ENCODE measurements around the gene MAEA. TPM values are rescaled to one million over a fixed set of nuclear protein-coding genes. Genes with fewer than 3 reads are reported as not detected.

Gene MAEA
- total RNA-seq, 5 donors from 2014 or later (not counting 1 experiment from before 2014, with no cell fraction given), result 62.3 to 114 (median 87.2) TPM

DNA sequence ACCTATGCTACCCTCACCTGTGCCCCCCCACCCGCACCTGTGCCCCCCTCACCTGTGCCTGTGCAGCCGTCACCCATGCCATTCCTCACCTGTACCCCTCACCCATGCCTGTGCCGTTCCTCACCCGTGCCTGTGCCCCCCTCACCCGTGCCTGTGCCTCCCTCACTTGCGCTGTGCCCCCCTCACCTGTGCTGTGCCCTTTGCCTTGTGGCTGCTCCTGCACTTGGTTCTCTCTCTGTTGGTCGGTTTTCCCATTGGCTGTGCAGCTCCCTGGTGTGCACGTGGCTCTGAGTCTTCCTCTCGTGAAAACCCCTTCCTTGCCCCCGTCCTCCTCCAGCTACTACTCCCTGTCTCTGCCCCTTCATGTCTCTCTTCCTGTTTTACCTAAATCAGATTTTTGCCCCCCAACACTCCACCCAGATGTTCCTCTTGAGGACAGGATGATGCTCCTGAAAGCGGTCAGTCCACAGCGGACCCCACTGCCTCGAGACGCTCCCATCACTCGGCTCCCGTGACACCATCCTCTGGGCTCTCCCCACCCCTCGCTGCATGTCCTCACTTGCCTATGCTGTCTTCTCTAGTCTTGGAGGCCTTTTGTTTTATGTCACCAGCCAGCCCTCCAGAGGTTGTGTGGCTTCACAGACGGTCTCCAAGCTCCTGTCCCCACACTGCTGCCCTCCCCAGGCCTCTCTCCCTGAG is 6.8 kb downstream of the MAEA start:
- Histone ChIP-seq H3K9me3 (no peaks in the 10 kb centered on the region), H3K27ac (ENCODE audit: low read length) (no peak overlapping the region), H3K36me3 (ENCODE audit: control insufficient read depth in 2 of 2, extremely low read depth in 1 of 2, insufficient read depth in 1 of 2, low read length in 1 of 2) (peaks cover 7 to 49% of the 10 kb centered on the region in 2 donors), H3K27me3 (replicated peaks in 1 of 2; ENCODE audit: control insufficient read depth in 2 of 2, extremely low read depth in 1 of 2, insufficient read depth in 2 of 2, low read length in 1 of 2) (no peaks in the 10 kb centered on the region), H3K4me1 (ENCODE audit: control insufficient read depth in 1 of 2, extremely low read depth in 1 of 2, insufficient read depth in 2 of 2, low read length in 2 of 2) (peaks cover 10 to 57% of the 10 kb centered on the region in 2 experiments), H3K4me3 (ENCODE audit: control insufficient read depth in 1 of 2, extremely low read depth in 1 of 2, low read length in 1 of 2) (no peak overlapping the region)
- Mint-ChIP-seq H3K9me3 (no peaks in the 10 kb centered on the region), H3K4me3 (peak overlapping the region in 1 of 3 donors; percentile 34), H3K27ac (peak overlapping the region in 1 of 2 donors; percentile 65), H3K36me3 (peaks cover 24% of the 10 kb centered on the region), H3K4me1 (peaks cover 46 to 81% (median 71%) of the 10 kb centered on the region in 3 donors), H3K27me3 (no peaks in the 10 kb centered on the region)
- no peak for ATAC-seq (replicated peaks in 1 of 4)
- 89% methylated on average over 13 of the region's 18 CpGs for WGBS (ENCODE audit: insufficient coverage)
- CTCF ChIA-PET, result no interaction called here
- DNase-seq, result no peak
- POLR2A ChIA-PET, result no interaction called here

GRCh38 chr4:1297023-1297395 is 7.3 kb downstream of the MAEA start:
- Mint-ChIP-seq H3K9me3 (no peaks in the 10 kb centered on the region), H3K27me3 (no peaks in the 10 kb centered on the region), H3K4me3 (peak overlapping the region in 1 of 3 donors; percentile 34), H3K27ac (peak overlapping the region in 1 of 2 donors; percentile 65), H3K36me3 (peaks cover 24% of the 10 kb centered on the region), H3K4me1 (peaks cover 46 to 81% (median 71%) of the 10 kb centered on the region in 3 donors)
- H3K27ac ChIP-seq (ENCODE audit: low read length), result no peak overlapping the region
- DNase-seq (no peak), ATAC-seq (replicated peaks in 1 of 4) (no peak)
- CTCF ChIA-PET, result no interaction called here
- WGBS (ENCODE audit: insufficient coverage), result 82% methylated on average over 12 of the region's 22 CpGs
- peaks cover 6 to 49% of the 10 kb centered on the region in 2 donors for H3K36me3 ChIP-seq (ENCODE audit: control insufficient read depth in 2 of 2, extremely low read depth in 1 of 2, insufficient read depth in 1 of 2, low read length in 1 of 2)
- peaks cover 4 to 55% of the 10 kb centered on the region in 2 experiments for H3K4me1 ChIP-seq (ENCODE audit: control insufficient read depth in 1 of 2, extremely low read depth in 1 of 2, insufficient read depth in 2 of 2, low read length in 2 of 2)
- H3K27me3 ChIP-seq (replicated peaks in 1 of 2; ENCODE audit: control insufficient read depth in 2 of 2, extremely low read depth in 1 of 2, insufficient read depth in 2 of 2, low read length in 1 of 2), result no peaks in the 10 kb centered on the region
- H3K9me3 ChIP-seq, result no peaks in the 10 kb centered on the region
- no peak overlapping the region for H3K4me3 ChIP-seq (ENCODE audit: control insufficient read depth in 1 of 2, extremely low read depth in 1 of 2, low read length in 1 of 2)
- POLR2A ChIA-PET, result no interaction called here

- H3K4me1 Mint-ChIP-seq, result peaks cover 42 to 76% (median 66%) of the 10 kb centered on the region in 3 donors
- no peaks in the 10 kb centered on the region for H3K27me3 Mint-ChIP-seq
- no peak overlapping the region for H3K4me3 ChIP-seq (ENCODE audit: control insufficient read depth in 1 of 2, extremely low read depth in 1 of 2, low read length in 1 of 2)
- ATAC-seq (replicated peaks in 1 of 4), result peak in 2 of 4 experiments; percentile 34 to 37
- peaks cover 3 to 49% of the 10 kb centered on the region in 2 donors for H3K36me3 ChIP-seq (ENCODE audit: control insufficient read depth in 2 of 2, extremely low read depth in 1 of 2, insufficient read depth in 1 of 2, low read length in 1 of 2)
- H3K36me3 Mint-ChIP-seq, result peaks cover 24% of the 10 kb centered on the region
- H3K27me3 ChIP-seq (replicated peaks in 1 of 2; ENCODE audit: control insufficient read depth in 2 of 2, extremely low read depth in 1 of 2, insufficient read depth in 2 of 2, low read length in 1 of 2), result no peaks in the 10 kb centered on the region
- H3K4me1 ChIP-seq (ENCODE audit: control insufficient read depth in 1 of 2, extremely low read depth in 1 of 2, insufficient read depth in 2 of 2, low read length in 2 of 2), result peaks cover 4 to 48% of the 10 kb centered on the region in 2 experiments
- H3K27ac Mint-ChIP-seq, result peak overlapping the region; percentile 23 to 44
- H3K9me3 ChIP-seq, result no peaks in the 10 kb centered on the region
- WGBS (ENCODE audit: insufficient coverage), result 92% methylated on average over 29 of the region's 32 CpGs
- ChIA-PET CTCF (no interaction called here), POLR2A (no interaction called here)
- H3K27ac ChIP-seq (ENCODE audit: low read length), result no peak overlapping the region
- H3K4me3 Mint-ChIP-seq, result no peak overlapping the region
- no peaks in the 10 kb centered on the region for H3K9me3 Mint-ChIP-seq
- DNase-seq, result peak in 6 of 35 experiments; percentile 10 to 39 (median 19)
These were observed 8.0 kb downstream of the MAEA start for GRCh38 chr4:1297456-1298325.

DNA sequence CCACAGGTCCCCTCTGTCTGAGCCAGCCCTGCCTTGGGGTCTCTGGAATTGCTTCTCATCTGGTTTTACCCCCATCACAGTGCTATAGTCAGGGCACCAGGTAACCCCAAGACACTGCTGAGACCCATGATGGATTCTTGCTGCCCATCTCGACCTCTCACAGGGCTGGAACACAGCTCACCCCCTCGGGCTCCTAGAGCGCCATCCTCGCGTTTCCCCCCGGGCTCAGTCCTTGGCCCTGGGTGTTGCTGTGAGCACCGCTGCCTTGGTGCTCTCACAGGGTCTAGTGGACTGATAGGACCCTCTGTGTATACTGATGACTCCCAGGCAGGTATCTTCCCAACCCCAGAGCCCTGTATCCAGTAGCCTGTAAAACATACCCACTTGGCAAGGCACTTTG is 8.8 kb downstream of the MAEA start:
- Histone ChIP-seq H3K9me3 (no peaks in the 10 kb centered on the region), H3K36me3 (ENCODE audit: control insufficient read depth in 2 of 2, extremely low read depth in 1 of 2, insufficient read depth in 1 of 2, low read length in 1 of 2) (peaks cover 3 to 51% of the 10 kb centered on the region in 2 donors), H3K4me3 (ENCODE audit: control insufficient read depth in 1 of 2, extremely low read depth in 1 of 2, low read length in 1 of 2) (no peak overlapping the region), H3K27me3 (replicated peaks in 1 of 2; ENCODE audit: control insufficient read depth in 2 of 2, extremely low read depth in 1 of 2, insufficient read depth in 2 of 2, low read length in 1 of 2) (no peaks in the 10 kb centered on the region), H3K4me1 (ENCODE audit: control insufficient read depth in 1 of 2, extremely low read depth in 1 of 2, insufficient read depth in 2 of 2, low read length in 2 of 2) (peaks cover 1 to 44% of the 10 kb centered on the region in 2 experiments), H3K27ac (ENCODE audit: low read length) (no peak overlapping the region)
- ATAC-seq (replicated peaks in 1 of 4) (no peak), DNase-seq (no peak)
- H3K4me3 Mint-ChIP-seq, result no peak overlapping the region
- ChIA-PET POLR2A (no interaction called here), CTCF (no interaction called here)
- H3K27ac Mint-ChIP-seq, result no peak overlapping the region
- H3K36me3 Mint-ChIP-seq, result peaks cover 24% of the 10 kb centered on the region
- 92% methylated on average over 7 of the region's 7 CpGs for WGBS (ENCODE audit: insufficient coverage)
- no peaks in the 10 kb centered on the region for H3K9me3 Mint-ChIP-seq
- peaks cover 40 to 73% (median 63%) of the 10 kb centered on the region in 3 donors for H3K4me1 Mint-ChIP-seq
- no peaks in the 10 kb centered on the region for H3K27me3 Mint-ChIP-seq

GRCh38 chr4:1299301-1299860 is 9.7 kb downstream of the MAEA start:
- CTCF ChIA-PET, result no interaction called here
- Mint-ChIP-seq H3K9me3 (no peaks in the 10 kb centered on the region), H3K27me3 (no peaks in the 10 kb centered on the region), H3K4me1 (peaks cover 40 to 64% (median 56%) of the 10 kb centered on the region in 3 donors), H3K36me3 (peaks cover 24% of the 10 kb centered on the region), H3K27ac (no peak overlapping the region), H3K4me3 (no peak overlapping the region)
- H3K4me3 ChIP-seq (ENCODE audit: control insufficient read depth in 1 of 2, extremely low read depth in 1 of 2, low read length in 1 of 2), result no peak overlapping the region
- no peak for ATAC-seq (replicated peaks in 1 of 4)
- WGBS (ENCODE audit: insufficient coverage), result 87% methylated on average over 14 of the region's 15 CpGs
- H3K36me3 ChIP-seq (ENCODE audit: control insufficient read depth in 2 of 2, extremely low read depth in 1 of 2, insufficient read depth in 1 of 2, low read length in 1 of 2), result peaks cover 3 to 50% of the 10 kb centered on the region in 2 donors
- peaks cover 0 to 34% of the 10 kb centered on the region in 2 experiments for H3K4me1 ChIP-seq (ENCODE audit: control insufficient read depth in 1 of 2, extremely low read depth in 1 of 2, insufficient read depth in 2 of 2, low read length in 2 of 2)
- POLR2A ChIA-PET, result interaction anchor here in 1 of 2 donors (0.5 kb wide), 1 partner anchor 365 kb away, joined by 5 read pairs; no protein-coding TSS in a partner anchor
- no peaks in the 10 kb centered on the region for H3K9me3 ChIP-seq
- no peak overlapping the region for H3K27ac ChIP-seq (ENCODE audit: low read length)
- DNase-seq, result no peak
- no peaks in the 10 kb centered on the region for H3K27me3 ChIP-seq (replicated peaks in 1 of 2; ENCODE audit: control insufficient read depth in 2 of 2, extremely low read depth in 1 of 2, insufficient read depth in 2 of 2, low read length in 1 of 2)

Data from T-cell (primary cell).